ENCODE results near the gene ANO9.

ANO9 gene

DNA sequence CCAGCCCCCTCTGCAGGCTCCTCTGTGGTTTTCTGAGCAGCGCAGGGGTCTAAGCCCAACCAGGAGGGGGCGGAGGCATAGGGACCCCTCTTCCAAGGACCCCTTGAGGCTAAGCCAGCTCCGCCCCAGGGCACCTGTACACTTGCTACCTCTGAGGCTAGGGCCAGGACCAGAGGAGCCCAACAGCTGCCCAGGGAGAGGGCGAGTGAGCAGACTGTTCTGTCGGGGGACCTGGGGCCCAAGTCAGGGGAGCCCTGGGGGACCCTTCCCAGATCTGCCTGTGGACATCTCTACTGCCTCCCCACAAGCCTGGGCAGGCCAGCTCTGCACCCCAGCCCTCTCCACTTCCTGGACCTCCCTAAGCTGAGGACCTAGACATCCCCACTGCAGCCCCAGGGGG, 70.8 kb downstream of the ANO9 start:
- no peak overlapping the region for H3K9ac ChIP-seq (ENCODE audit: low read depth, low read length)
- H3K4me3 ChIP-seq (ENCODE audit: low read depth, low read length), result no peak overlapping the region
- peaks cover 38% of the 10 kb centered on the region for H3K36me3 ChIP-seq (ENCODE audit: control insufficient read depth, insufficient read depth, low read length)
- H3K27me3 ChIP-seq (ENCODE audit: control insufficient read depth, insufficient read depth, low read length), result no peaks in the 10 kb centered on the region
- H3K4me1 ChIP-seq (ENCODE audit: control insufficient read depth, insufficient read depth, low read length), result peaks cover 14% of the 10 kb centered on the region
- H3K27ac ChIP-seq (ENCODE audit: low read depth, low read length), result peak overlapping the region; percentile 1
- H3K9me3 ChIP-seq (ENCODE audit: control insufficient read depth, insufficient read depth, low read length), result no peaks in the 10 kb centered on the region

DNA sequence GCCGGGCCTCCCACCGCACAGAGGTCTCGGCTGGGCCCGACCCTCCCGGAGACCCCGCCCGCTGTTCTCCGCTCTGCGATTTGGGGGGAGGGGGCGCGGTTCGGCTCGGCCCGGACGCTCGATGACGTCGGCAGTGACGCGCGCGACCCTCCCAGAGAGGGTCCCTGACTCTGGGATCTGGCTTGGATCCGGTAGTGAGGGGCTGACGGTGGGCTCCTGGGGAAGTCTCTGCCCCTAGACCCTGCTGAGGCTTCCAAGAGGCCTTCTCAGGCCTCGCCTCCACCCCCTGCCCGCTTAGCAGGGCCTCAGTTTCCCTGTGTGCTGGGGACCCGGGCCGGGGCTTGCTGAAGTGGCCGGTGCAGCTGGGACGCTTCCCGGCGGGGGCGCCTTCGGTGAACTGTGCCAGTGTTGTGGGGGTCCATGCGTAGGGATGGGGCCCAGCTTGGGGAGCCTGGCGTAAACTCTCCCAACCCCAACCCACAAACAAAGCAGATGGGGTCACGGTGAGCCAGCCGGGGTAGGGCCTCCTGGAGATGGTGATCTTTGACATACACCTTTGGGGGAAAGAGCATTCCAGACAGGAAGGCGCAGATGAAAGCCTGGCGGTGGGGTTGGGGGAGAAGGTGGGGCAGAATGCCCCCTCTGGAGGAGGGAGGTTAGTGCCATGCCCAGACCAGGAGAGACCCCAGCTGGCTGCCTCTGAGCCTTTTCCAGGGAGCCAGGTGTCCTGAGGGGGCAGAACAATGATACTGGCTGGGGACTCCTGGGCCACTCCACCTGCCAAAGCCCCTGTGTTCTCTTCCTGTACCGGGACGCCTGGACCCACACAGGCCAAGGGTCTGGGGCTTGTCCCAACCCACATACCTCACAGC, 71.5 kb downstream of the ANO9 start:
- H3K27me3 ChIP-seq (ENCODE audit: control insufficient read depth, insufficient read depth, low read length), result no peaks in the 10 kb centered on the region
- peaks cover 32% of the 10 kb centered on the region for H3K36me3 ChIP-seq (ENCODE audit: control insufficient read depth, insufficient read depth, low read length)
- H3K4me1 ChIP-seq (ENCODE audit: control insufficient read depth, insufficient read depth, low read length), result peaks cover 14% of the 10 kb centered on the region
- H3K4me3 ChIP-seq (ENCODE audit: low read depth, low read length), result peak overlapping the region; percentile 73
- peak overlapping the region; percentile 80 for H3K9ac ChIP-seq (ENCODE audit: low read depth, low read length)
- H3K27ac ChIP-seq (ENCODE audit: low read depth, low read length), result peak overlapping the region; percentile 73
- H3K9me3 ChIP-seq (ENCODE audit: control insufficient read depth, insufficient read depth, low read length), result no peaks in the 10 kb centered on the region

DNA sequence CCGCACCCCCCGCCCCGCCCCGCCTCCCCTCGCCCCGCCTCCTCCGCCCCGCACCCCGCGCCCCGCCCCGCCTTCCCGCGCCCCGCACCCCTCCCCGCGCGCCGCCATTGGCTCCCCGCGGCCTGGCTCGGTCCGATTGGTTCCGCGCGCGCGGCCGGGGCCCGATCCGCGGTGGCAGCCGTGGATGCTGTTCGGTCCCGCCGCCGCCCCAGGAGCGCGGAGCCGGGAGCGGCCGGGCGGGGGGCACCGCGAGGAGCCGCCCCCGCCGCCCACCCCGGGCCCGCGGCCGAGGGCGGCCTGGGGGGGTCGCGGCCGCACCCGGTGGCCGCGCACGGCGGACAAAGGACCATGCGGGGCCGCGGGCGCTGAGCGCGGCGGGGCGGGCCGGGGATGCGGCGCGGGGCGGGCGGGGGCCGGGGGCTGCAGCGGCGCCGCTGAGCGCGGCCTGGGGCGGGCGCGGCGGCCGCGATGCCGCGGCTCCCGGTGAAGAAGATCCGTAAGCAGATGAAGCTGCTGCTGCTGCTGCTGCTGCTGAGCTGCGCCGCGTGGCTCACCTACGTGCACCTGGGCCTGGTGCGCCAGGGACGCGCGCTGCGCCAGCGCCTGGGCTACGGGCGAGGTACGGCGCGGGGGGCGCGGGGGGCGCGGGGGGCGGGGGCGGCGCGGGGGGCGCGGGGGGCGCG, 72.3 kb downstream of the ANO9 start, which contains the start of gene B4GALNT4:
B4GALNT4 (plus strand) TSS at position 164 of the 683 bp plus-strand sequence; CDS start at position 469, 305 bp downstream.
- Histone ChIP-seq H3K36me3 (ENCODE audit: control insufficient read depth, insufficient read depth, low read length) (peaks cover 30% of the 10 kb centered on the region), H3K4me1 (ENCODE audit: control insufficient read depth, insufficient read depth, low read length) (peaks cover 14% of the 10 kb centered on the region), H3K4me3 (ENCODE audit: low read depth, low read length) (peak within 1 kb of the TSS; percentile 73), H3K9me3 (ENCODE audit: control insufficient read depth, insufficient read depth, low read length) (no peaks in the 10 kb centered on the region), H3K9ac (ENCODE audit: low read depth, low read length) (peak within 1 kb of the TSS; percentile 80), H3K27ac (ENCODE audit: low read depth, low read length) (peak within 1 kb of the TSS; percentile 73), H3K27me3 (ENCODE audit: control insufficient read depth, insufficient read depth, low read length) (no peaks in the 10 kb centered on the region)

DNA sequence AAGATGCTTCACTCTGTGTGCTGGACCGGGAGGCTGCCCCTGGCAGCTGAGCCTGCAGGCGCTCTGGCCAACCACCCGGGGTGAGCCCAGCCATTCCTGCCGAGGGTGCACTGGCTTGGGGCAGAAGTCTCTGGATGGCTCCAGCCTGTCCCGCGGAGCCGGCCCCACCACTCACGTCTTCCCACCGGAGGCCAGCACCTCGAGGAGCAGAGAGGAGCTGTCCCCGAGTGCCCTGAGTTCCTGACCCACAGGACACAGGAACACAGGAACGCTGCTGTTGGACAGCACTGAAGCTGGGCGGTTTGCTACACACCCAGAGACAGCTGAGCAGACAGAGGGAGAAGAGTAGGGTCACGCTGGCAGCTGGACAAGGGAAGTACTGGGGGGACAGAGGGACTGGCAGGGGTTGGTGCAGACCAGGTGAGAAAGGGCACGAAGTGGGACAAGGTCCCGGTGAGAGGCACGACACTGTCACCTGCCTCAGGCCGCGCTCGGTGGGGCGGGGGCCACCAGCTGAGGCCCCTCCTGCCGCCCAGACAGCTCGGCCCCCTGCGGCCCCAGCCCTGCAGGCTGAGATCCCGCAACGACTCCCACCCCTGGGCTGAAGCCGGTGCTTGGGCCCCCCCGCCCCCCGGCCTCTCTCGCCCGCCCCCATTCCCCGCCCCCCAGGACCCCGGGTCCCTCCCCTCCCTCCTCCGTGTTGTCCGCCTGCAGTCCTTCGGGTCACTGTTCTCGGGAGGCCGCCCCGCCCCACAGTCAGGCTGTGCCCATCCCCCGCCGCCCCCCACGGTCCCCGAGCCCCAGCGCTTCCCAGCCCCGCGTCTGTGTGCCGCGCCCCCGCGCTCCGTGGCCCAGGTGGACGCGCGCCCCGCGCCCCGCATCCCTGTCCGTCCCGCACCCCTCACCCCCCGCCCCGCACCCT, 73.1 kb downstream of the ANO9 start:
- no peaks in the 10 kb centered on the region for H3K27me3 ChIP-seq (ENCODE audit: control insufficient read depth, insufficient read depth, low read length)
- peak overlapping the region; percentile 52 for H3K4me3 ChIP-seq (ENCODE audit: low read depth, low read length)
- peaks cover 24% of the 10 kb centered on the region for H3K36me3 ChIP-seq (ENCODE audit: control insufficient read depth, insufficient read depth, low read length)
- H3K27ac ChIP-seq (ENCODE audit: low read depth, low read length), result no peak overlapping the region
- no peak overlapping the region for H3K9ac ChIP-seq (ENCODE audit: low read depth, low read length)
- H3K4me1 ChIP-seq (ENCODE audit: control insufficient read depth, insufficient read depth, low read length), result peaks cover 14% of the 10 kb centered on the region
- no peaks in the 10 kb centered on the region for H3K9me3 ChIP-seq (ENCODE audit: control insufficient read depth, insufficient read depth, low read length)

DNA sequence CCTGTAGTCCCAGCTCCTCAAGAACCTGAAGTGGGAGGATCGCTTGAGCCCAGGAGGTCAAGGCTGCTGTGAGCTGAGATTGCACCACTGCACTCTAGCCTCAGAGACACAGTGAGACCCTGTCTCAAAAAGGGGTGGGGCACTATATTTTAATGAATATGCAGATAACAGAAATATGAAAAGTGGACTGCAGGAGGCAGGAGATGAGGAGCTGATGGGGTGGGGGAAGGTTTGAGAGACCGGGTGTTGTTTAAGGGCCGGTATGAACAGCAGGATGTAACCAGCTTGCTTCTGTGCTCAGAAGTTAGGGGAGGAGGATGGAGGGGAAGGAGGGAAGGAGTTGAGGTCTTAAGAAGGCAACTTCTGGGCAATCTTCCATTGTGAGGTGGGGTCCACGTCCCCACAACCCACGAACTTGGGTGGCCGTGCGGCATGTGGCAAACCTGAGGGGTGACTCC, 73.8 kb downstream of the ANO9 start:
- Histone ChIP-seq H3K9ac (ENCODE audit: low read depth, low read length) (no peak overlapping the region), H3K4me1 (ENCODE audit: control insufficient read depth, insufficient read depth, low read length) (peaks cover 14% of the 10 kb centered on the region), H3K9me3 (ENCODE audit: control insufficient read depth, insufficient read depth, low read length) (no peaks in the 10 kb centered on the region), H3K27me3 (ENCODE audit: control insufficient read depth, insufficient read depth, low read length) (no peaks in the 10 kb centered on the region), H3K4me3 (ENCODE audit: low read depth, low read length) (peak overlapping the region; percentile 52; the same call in 1 of the 2 replicates), H3K36me3 (ENCODE audit: control insufficient read depth, insufficient read depth, low read length) (peaks cover 17% of the 10 kb centered on the region), H3K27ac (ENCODE audit: low read depth, low read length) (no peak overlapping the region)

Measured in HUES48 (cell line).